ENCODE results near the gene ACTN4.

- TF ChIP-seq JUN (IDR thresholded peaks at IDR 0.05; ENCODE audit: borderline replicate concordance, insufficient read depth, insufficient read length, low read depth) = no peak
- no peak for TF ChIP-seq CTCF (IDR thresholded peaks at IDR 0.05; ENCODE audit: extremely low read depth in 1 of 2, insufficient read depth in 1 of 2, low read depth in 1 of 2, low read length in 2 of 2)
- TF ChIP-seq EZH2 (IDR thresholded peaks at IDR 0.05; ENCODE audit: borderline replicate concordance, low read depth, low read length, severe bottlenecking) = no peak
- TF ChIP-seq POLR2A (IDR thresholded peaks at IDR 0.05; ENCODE audit: low read depth, low read length) = no peak
- no peak for TF ChIP-seq MAX (IDR thresholded peaks at IDR 0.05; ENCODE audit: insufficient read depth, insufficient read length)
Measured at GRCh38 chr19:38619361-38620174, 27.9 kb upstream of the ACTN4 start.
